ENCODE measurements around the gene PCP4L1.

- no peak for TF ChIP-seq CTCF (conservative IDR thresholded peaks at IDR 0.05 in 1 of 2, IDR thresholded peaks at IDR 0.05 in 1 of 2; ENCODE audit: low read depth in 1 of 2, low read length in 2 of 2)
- no peak for TF ChIP-seq EZH2 (IDR thresholded peaks at IDR 0.05; ENCODE audit: low read length, missing control alignments)
Observed at GRCh38 chr1:161307892-161308638, 49.5 kb downstream of the PCP4L1 start.
